ENCODE results near the gene GPR108. TPM values are rescaled to one million over a fixed set of nuclear protein-coding genes. Genes with fewer than 3 reads are reported as not detected.

Gene GPR108
- total RNA-seq, 1 experiment from 2014 or later, result 41.8 TPM

DNA sequence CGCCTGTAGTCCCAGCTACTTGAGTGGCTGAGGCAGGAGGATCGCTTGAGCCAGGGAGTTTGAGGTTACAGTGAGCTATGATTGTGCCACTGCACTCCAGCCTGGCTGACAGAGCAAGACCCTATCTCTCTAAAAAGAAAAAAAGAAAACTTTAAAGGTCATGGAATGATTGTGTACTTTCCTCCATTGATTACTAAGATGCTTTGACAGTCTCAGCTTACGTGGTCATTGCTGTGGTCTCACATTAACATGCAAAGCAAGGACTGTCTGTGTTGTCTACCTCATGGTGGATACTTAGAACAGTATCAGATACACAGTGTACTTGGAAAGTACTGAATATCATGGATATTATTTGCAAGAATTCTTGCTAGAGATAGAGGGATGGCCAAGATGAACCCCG lies 53.4 kb downstream of the GPR108 start:
- no peak overlapping the region for H3K4me3 ChIP-seq (ENCODE audit: low read length)
- no peaks in the 10 kb centered on the region for H3K4me1 ChIP-seq (ENCODE audit: low read length)
- no peaks in the 10 kb centered on the region for H4K20me1 ChIP-seq (ENCODE audit: insufficient read depth, low read depth, low read length)
- H3K79me2 ChIP-seq (ENCODE audit: low read length), result no peaks in the 10 kb centered on the region
- no peak overlapping the region for H2AFZ ChIP-seq (ENCODE audit: low read length)
- no peak overlapping the region for H3K9ac ChIP-seq (ENCODE audit: low read length)
- no peak overlapping the region for H3K27ac ChIP-seq (ENCODE audit: low read length)
- no peaks in the 10 kb centered on the region for H3K27me3 ChIP-seq (ENCODE audit: low read length)
- DNase-seq, result no peak
- no peak overlapping the region for H3K4me2 ChIP-seq (ENCODE audit: low read depth, low read length, poor library complexity, severe bottlenecking)
- H3K9me2 ChIP-seq (replicated peaks; ENCODE audit: insufficient read depth, low read length), result no peaks in the 10 kb centered on the region
- no peaks in the 10 kb centered on the region for H3K36me3 ChIP-seq (ENCODE audit: insufficient read depth, low read length)
- H3K9me3 ChIP-seq (ENCODE audit: low read length), result peaks cover 4% of the 10 kb centered on the region; the same call in 1 of the 2 replicates

DNA sequence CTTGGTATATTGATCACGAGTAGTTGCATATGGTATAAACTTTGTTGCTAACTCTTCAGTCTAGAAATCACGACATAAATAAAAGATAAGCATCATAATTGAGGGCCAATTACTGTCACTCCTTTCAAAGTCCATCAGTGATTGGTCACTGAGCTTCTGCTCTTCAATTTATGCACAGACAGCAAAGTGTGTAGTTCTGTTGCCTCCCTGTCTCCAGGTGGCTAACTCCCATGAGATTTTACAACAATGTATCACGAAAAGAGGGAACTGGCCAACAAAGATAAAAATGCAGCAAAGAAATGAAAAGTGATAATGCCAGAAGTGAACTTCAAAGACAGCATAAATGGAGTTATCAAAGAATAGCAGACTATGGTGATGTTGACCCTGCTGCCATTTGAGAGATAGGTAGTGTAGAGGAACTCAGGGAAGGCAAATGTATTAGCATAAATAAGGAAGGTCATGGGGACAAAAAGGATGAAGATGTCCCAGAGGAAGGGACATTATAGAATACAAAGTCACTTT lies 54.7 kb downstream of the GPR108 start:
- Histone ChIP-seq H3K27me3 (ENCODE audit: low read length) (no peaks in the 10 kb centered on the region), H3K79me2 (ENCODE audit: low read length) (no peaks in the 10 kb centered on the region), H3K9ac (ENCODE audit: low read length) (no peak overlapping the region), H3K4me2 (ENCODE audit: low read depth, low read length, poor library complexity, severe bottlenecking) (no peak overlapping the region), H3K4me1 (ENCODE audit: low read length) (no peaks in the 10 kb centered on the region), H3K27ac (ENCODE audit: low read length) (no peak overlapping the region), H3K9me2 (replicated peaks; ENCODE audit: insufficient read depth, low read length) (no peaks in the 10 kb centered on the region), H4K20me1 (ENCODE audit: insufficient read depth, low read depth, low read length) (no peaks in the 10 kb centered on the region), H3K4me3 (ENCODE audit: low read length) (no peak overlapping the region), H3K9me3 (ENCODE audit: low read length) (no peaks in the 10 kb centered on the region), H3K36me3 (ENCODE audit: insufficient read depth, low read length) (no peaks in the 10 kb centered on the region), H2AFZ (ENCODE audit: low read length) (no peak overlapping the region)
- no peak for DNase-seq

DNA sequence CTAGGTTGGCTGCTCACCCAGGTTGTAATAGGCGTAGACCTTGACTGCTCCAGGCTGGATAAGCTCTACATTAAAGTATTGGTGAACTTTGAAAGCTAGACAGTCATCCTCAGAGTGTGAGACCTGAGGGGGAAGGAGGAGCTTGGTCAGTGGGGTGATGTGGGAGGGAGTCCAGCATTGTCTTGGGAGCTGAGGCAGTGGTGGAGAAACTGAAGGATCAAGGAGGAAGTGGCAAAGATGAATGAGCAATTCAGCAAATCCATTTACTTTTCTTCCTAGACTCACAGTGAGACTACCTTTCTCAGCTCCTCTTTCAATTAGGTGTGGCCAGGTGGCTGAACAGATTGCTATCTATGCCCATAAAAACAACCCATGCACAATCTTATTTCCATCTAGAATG lies 57.2 kb downstream of the GPR108 start:
- no peak overlapping the region for H3K4me3 ChIP-seq (ENCODE audit: low read length)
- H3K36me3 ChIP-seq (ENCODE audit: insufficient read depth, low read length), result no peaks in the 10 kb centered on the region
- no peaks in the 10 kb centered on the region for H3K9me2 ChIP-seq (replicated peaks; ENCODE audit: insufficient read depth, low read length)
- no peaks in the 10 kb centered on the region for H3K27me3 ChIP-seq (ENCODE audit: low read length)
- no peaks in the 10 kb centered on the region for H4K20me1 ChIP-seq (ENCODE audit: insufficient read depth, low read depth, low read length)
- H3K27ac ChIP-seq (ENCODE audit: low read length), result no peak overlapping the region
- H3K9me3 ChIP-seq (ENCODE audit: low read length), result no peaks in the 10 kb centered on the region
- H2AFZ ChIP-seq (ENCODE audit: low read length), result no peak overlapping the region
- DNase-seq, result no peak
- no peaks in the 10 kb centered on the region for H3K79me2 ChIP-seq (ENCODE audit: low read length)
- no peak overlapping the region for H3K9ac ChIP-seq (ENCODE audit: low read length)
- H3K4me2 ChIP-seq (ENCODE audit: low read depth, low read length, poor library complexity, severe bottlenecking), result no peak overlapping the region
- peaks cover 2% of the 10 kb centered on the region for H3K4me1 ChIP-seq (ENCODE audit: low read length)

Other genes starting within 250 kb of the GPR108 start
- gene TUBB4A, start 235.3 kb downstream of the GPR108 start, total RNA-seq (2014; rRNA removed; shearing (Covaris generic); ENCODE audit: low replicate concordance), result 0.45 and 0.83 TPM in 2 replicates
- 10.3 and 14.5 TPM in 2 replicates for gene TNFSF9, start 206.6 kb downstream of the GPR108 start, total RNA-seq (2014; rRNA removed; shearing (Covaris generic); ENCODE audit: low replicate concordance)
- 10.4 and 12.6 TPM in 2 replicates for gene CD70, start 146.4 kb downstream of the GPR108 start, total RNA-seq (2014; rRNA removed; shearing (Covaris generic); ENCODE audit: low replicate concordance)
- 1.8 TPM in 1 of 2 replicates, not detected in the other for gene TNFSF14, start 67.4 kb downstream of the GPR108 start, total RNA-seq (2014; rRNA removed; shearing (Covaris generic); ENCODE audit: low replicate concordance)
- gene C3, start 16.9 kb downstream of the GPR108 start, total RNA-seq (2014; rRNA removed; shearing (Covaris generic); ENCODE audit: low replicate concordance), result not detected in 2 replicates
- 6.5 and 15.7 TPM in 2 replicates for gene TRIP10, start 2.1 kb upstream of the GPR108 start, total RNA-seq (2014; rRNA removed; shearing (Covaris generic); ENCODE audit: low replicate concordance)
- gene SH2D3A, start 29.9 kb upstream of the GPR108 start, total RNA-seq (2014; rRNA removed; shearing (Covaris generic); ENCODE audit: low replicate concordance), result 3.3 and 18.9 TPM in 2 replicates
- gene VAV1, start 35.1 kb upstream of the GPR108 start, total RNA-seq (2014; rRNA removed; shearing (Covaris generic); ENCODE audit: low replicate concordance), result 46.0 and 85.2 TPM in 2 replicates
- gene ADGRE1, start 150.0 kb upstream of the GPR108 start, total RNA-seq (2014; rRNA removed; shearing (Covaris generic); ENCODE audit: low replicate concordance), result 0.30 TPM in 1 of 2 replicates, not detected in the other